ENCODE measurements around the gene PIK3R4.

GRCh38 chr3:130795396-130795795 lies 48.8 kb upstream of the PIK3R4 start:
- TF ChIP-seq POLR2A (IDR thresholded peaks at IDR 0.05) = no peak
- no peak for TF ChIP-seq CTCF (IDR thresholded peaks at IDR 0.05)

All from Peyer's patch (tissue), 4 donors.